ENCODE data around the gene ACVRL1.

DNA sequence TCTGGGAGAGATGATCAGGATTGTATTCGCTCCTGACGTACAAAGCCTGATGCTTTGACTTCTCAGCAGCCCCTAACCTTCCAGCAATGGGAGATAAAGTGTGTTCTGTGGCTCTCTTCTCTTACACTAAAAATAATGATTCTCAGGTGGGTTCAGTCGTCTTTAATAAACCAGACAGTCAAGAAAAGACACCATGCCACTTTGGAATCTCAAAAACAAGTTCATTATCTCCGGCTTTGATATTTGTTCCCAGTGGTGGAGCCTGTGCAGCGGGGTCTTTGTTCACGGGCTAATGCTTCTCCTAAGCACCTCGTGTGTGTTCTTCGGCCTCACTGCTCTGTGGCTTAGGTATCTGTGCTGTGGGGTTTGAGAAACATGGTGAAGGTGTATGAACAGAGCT is 45.8 kb downstream of the ACVRL1 start:
- TF ChIP-seq CTCF (IDR thresholded peaks at IDR 0.05; ENCODE audit: low read length) (no peak), EZH2 (IDR thresholded peaks at IDR 0.05; ENCODE audit: borderline replicate concordance, low read length) (no peak)

Data from OCI-LY1 (cell line).